ENCODE measurements around the gene RNGTT.

Gene RNGTT

DNA sequence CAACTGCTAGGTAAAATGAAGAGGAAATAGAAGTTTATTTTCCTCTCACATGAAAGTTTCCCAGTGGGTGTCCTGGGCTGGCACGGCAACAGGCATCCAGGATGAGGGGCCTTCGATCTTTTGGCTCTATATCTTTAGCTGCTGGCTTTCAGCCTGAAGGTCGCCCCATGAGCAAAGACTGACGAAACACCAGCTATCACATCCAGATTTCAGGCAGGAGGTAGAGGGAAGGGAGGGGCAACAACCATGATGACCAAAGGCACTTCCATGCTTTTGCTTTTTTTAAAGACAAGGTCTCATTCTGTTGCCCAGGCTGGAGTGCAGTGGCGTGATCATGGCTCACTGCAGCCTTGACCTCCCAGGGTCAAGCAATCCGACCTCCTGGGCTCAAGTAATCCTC, 387.9 kb downstream of the RNGTT start:
- no peak for DNase-seq

DNA sequence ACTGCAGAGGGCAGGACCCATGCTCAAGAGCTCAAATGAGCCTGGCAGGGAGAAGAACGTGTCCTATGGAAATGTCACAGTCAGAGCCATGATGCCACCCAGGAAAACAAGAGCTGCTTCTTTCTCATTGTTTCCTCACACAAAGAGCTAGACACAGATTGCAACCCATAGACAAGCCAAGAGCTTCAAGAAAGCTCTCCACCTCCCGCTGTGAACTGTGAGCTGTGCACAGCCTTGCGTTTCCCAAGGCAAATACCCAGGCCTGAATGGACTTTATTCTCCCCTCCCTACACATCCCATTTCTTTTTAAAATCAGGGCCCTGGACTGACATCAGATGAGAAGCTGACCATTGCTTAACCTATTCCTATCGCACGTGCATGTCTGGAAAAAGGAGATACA, 388.8 kb downstream of the RNGTT start:
- DNase-seq: no peak

DNA sequence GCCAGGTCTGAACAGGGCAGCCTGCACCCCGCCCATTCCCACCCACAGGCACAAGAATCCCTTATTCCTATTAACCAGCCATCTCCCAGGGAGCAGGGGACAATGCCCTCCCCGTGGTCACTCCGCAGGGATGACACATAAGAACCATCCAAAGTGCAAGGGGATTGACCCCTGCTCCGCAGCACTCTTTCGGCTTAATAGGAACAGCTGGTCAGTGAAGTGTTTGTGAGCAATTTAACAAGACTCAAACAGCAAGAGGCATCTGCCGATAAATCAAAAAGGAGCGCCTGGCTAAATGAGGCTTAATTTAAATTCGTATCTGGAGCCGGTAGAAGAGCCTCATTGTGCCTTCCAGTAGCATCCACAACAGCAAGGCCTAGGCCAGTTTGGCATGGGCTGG, 389.4 kb downstream of the RNGTT start:
- no peak for DNase-seq

DNA sequence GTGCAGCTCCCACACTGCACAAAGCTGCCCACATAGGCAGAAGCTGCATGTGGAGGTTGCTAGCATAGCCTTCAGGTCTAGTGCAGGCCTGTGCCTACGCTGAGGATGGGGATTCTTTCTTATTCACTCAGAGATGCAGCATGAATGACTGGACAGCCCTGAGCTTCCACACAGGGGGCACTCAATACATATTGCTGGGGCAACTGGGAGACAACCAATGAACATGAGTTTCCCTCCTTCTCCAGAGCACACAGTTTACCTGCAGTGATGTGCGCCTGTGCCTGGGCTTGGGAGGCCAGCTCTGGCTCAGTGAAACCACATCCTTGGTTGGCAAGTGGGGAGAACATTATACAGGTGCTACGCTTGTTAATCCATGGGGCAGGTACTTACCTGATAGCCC, 389.9 kb downstream of the RNGTT start:
- no peak for DNase-seq

DNA sequence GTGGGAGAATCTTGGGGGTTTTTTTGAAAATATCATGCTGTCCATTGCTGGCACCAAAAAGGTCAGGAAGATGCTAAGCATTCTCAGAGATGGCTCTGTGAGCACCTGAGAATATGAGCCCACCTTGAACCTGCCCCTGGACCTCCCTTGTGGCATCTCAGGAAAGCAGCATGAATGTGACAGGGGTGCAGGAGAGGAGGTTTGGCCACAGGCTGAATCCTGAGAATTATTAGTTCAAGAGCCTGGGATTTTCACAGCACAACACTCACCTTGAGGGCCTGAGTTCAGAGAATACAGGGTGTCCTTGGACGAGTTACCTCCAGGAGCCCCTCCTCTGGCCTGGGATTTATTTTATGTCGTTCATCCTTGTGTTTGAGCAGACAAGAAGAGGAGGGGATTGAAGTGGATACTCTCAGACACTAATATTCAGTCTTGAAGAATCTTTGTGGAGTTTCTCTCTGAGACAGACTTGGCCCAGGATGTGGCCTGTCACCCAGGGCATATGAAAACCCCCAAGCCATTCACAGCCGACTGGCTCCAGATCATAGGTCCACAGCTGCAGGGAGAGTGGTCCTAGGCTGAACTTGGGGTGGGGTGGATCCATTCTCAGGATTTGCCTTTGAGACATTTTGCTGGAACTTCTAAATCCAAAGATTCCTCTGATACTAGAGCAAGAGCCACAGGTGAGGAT, 390.8 kb downstream of the RNGTT start:
- DNase-seq: no peak

DNA sequence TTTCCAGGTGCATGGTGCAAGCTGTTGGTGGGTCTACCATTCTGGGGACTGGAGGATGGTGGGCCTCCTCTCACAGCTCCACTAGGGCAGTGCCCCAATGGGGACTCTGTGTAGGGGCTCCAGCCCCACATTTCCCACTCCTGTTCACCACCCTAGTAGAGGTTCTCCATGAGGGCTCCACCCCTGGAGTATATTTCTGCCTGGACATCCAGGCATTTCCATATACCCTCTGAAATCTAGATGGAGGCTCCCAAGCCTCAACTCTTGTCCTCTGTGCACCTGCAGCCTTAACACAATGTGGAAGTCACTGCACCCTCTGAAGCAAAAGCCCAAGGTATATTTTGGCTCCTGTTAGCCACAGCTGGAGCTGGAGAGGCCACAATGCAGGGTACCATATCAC, 393.5 kb downstream of the RNGTT start:
- DNase-seq: no peak

DNA sequence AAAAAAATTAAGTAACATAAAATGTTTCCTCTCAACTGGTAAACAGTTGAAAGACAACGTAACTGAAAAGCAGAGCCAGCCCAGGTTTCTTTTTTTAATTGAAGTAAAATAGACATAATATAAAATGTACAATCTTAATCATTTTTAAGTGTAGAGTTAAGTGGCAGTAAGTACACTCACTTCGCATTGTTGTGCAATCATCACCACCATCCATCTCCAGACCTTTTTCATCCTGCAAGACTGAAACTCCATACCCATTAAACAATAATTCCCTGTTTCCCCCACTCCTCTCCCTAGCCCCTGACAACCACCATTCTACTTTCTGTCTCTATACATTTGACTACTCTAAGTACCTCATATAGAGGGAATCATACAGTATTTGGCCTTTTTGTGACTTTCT, 395.7 kb downstream of the RNGTT start:
- no peak for DNase-seq

DNA sequence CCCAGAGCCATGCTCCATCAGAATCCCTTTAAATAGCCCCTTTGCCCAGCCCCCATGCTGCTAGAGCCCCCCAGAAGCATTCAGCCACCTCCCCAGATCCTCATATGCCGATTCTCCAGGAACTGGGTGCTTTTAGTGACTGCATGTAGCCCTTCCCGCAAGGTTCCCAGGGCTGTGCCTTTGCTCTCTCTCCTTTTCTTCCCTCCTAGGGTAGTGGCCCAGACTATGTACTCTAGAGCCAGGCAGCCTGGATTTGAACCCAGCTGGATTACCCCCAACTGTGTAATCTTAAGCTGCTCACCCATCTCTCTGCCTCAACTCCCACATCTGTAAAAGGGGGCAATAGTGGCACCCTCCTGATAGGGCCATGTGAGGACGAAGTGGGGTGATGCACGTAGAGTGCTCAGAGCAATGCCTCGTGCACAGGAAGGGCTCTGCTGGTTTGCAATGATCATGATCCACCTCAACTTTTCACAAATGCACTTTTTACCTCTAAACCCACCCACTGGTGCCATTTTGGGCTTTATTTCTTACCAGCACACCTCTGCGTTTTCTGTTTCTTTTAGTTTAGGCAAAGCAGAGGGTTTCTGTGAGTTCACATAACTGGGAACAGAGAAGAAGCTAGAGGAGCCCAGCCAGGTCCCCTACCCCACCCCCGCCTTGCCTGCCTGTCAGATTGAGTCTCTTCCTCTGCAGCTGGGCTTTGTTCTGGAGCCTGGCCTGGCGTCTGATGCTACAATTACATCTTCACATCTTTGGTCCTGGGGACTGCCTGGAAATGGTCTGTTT, 396.5 kb downstream of the RNGTT start:
- no peak for DNase-seq

DNA sequence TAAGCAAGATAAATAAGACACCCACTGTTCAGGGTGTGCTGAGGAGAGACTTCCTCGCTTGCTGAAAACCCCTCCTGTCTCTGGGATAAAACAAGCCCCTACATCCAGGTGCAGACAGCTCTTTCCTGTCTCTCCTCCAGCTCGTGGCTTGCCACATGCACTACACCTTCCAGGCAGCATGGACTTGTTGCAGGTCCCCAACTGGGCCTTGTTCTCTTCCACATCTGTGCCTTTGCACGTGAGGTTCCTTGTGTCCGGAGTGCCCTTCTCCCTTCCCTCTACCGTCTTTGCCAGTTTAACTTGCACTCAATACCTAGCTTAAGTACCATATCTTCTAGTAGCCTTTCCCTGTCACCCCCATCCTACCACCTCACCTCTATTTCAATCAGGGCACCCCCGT, 397.6 kb downstream of the RNGTT start:
- DNase-seq: no peak

DNA sequence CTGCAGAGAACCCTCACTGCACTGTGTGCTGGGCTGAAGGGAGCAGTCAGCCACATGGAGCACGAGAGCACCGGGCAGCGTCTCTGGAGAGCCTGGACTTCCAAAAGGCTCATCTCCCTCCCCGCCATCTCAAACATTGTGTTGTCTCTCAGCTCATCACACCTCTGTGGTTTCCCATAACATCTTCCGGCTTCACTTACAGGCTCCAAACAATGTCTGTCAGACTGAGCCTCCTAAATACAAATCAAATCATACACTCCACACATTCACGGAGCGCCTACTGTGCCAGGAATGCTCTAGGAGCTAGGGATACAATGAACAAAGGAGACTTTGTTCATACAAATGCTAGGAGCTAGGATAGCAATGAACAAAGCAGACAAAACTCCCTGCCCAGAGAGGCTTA, 398.0 kb downstream of the RNGTT start:
- no peak for DNase-seq

DNA sequence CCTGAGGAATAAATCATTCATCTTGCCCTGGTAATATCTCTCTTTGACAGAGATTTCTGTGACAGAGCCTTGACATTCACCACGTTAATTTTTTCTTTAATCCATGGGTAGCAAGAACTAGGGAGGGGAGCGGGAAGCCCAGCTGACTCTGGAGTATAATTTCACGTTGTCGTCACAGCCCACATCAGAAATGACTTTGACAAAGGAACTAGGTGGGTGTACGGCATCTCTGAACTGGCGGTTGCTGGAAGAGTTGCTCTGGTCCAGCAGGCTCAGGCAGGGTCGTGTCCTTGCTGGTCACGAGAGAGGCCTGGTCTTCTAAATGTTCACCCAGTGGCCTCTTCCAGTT, 400.2 kb downstream of the RNGTT start:
- no peak for DNase-seq

DNA sequence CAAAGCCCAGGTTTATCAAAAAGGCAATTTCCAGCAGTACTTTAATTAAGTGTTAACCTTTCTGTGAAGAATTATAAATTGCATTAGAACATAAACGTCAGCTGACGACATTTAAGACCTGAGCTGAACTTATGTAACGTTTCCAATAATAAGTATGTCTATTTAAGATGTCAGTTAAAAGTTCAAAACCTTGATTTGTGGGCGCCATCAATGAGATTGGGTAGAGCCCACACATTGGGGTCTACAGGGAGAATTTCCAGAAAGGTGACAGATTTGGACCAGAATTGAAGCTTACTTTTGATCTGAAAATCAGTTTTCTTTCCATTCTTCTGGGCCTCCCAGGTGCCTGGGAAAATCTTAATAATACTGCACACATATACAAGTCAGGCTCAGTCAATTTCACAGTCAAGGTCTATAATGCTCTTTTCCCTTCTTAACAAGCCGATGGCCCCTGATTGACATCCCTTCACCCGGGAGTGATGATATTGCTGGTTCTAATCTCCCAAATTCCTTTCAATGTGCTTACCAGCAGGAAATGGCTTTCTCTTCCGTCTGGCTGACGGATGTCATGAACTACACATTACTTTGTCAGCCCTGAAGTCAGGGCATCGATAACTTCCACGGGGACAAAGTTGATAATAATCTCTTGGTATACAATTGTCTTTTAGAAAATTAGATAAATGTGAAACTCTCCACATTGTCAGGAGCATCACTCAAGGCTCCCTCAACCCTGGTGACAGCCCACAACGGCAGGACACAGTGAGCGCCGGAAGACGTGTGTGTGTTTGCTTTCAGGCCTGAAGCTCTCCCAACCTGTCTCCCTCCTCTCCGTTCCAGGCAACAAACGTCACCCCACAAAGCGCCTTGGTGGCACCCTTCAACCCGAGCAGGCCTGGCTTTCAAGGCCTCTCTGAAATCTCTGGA, 400.8 kb downstream of the RNGTT start:
- DNase-seq: no peak

DNA sequence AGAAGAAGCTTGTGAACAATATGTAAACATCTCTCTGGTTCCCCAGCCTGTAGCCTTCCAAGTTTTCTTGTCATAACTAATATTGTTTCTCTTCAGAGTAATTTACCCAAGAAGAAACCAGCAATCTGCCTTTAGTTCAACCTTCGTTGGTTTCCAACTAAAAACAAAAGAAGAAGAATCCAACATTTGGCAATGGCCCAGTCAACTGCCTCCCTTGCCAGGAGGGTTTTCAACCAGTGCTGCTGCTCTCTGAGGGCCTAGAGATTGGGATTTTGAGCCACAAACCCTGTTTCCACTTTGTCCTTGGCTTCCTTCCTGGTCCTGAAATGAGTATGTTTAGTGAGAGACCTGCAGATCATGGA, 401.5 kb downstream of the RNGTT start:
- DNase-seq: no peak

DNA sequence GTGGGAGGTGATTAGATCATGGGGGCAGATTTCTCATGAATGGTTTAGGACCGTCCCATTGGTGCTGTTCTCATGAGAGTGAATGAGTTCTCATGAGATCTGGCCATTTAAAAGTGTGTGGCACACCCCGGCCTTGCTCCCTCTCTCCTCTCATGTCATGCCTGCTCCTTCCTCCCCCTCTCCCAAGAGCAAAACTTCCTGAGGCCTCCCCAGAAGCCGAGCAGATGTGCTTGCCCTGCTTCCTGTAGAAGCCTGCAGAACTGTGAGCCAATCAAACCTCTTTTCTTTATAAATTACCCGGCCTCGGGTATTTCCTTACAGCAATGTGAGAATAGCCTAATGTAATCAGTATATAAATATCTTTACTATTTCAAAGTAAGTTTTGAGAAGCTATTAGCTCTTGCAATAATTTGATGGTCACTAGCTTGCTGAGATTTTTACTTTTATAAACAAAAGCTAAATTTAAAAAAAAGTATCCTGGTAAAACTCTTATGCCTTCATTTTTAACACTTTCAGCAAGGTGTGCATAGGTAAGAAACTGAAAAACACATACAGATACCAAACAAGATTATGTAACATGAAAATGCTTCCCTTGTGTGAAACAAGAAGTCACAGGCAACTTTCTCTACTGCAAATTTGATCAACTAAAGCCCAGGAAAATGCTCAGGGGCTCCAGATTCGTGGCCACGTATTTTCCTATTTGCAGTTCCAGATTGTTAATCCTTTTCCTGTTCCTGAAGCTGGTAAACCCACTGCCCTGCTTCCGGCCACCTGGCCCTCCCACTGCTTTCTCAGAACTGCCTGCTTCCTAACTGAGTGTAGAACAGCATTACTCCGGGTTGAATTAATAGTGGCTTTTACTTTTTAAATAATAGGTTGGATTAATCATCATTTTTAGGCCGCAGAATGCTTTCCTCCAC, 402.1 kb downstream of the RNGTT start:
- no peak for DNase-seq
